ENCODE data around the gene SH3BP5L. TPM values are rescaled to one million over a fixed set of nuclear protein-coding genes. Genes with fewer than 3 reads are reported as not detected.
"Not testable (repeated sequence)": the region's sequence is repeated elsewhere in the genome, so short reads cannot be mapped to it uniquely, and the experiment has no call there.

SH3BP5L gene
- total and polyA plus RNA-seq, 2 donors = 12.7 to 21.8 TPM

DNA sequence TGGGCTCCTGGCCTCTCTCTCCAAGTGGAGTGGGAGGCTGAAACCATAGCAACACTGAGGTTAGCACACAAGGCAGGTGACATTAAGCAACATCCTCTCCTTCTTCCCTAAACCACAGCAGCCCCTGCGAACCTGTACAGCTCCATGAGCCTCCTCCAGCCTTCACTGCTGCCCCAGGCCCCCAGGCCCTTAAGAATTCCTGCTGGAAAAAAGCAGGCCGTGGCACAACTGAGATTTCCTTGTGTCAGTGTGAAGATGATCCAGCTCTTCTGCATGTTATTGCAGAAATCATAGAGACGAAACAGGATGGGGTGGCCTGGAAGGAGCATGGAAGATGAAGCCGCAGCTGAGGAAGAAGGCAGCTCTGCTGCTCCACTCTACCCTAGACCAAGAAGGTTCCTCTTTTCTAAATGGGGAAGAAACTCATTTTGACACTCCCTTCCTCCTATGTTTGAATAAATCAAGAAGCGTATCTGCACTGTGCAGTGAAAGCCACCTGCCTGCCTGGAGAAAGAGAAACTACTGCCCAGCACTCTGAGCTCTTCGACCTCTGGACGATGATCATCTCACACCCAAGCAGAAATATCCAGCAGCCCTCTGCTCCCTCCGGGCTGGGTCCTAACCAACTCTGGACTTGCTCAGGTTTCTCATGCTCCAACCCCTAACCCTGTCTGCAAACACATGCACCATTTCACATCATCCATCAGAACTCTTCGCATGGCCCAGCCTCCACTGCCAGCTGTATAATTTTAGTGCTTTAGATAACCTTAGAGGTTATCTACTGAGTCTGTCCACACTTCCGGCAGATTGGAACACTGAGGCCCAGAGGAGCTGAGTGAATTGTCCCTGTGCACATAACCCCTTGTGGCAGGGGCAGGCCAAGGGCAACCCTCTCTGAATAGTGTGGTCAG lies 20.7 kb downstream of the SH3BP5L start:
- 61% methylated on average over 10 of the region's 10 CpGs for WGBS
- no peak for DNase-seq (ENCODE audit: extremely low spot score)
- H3K27ac ChIP-seq (ENCODE audit: low read depth) = no peak overlapping the region
- no peaks in the 10 kb centered on the region for H3K4me1 ChIP-seq (ENCODE audit: insufficient read depth)
- H3K36me3 ChIP-seq (ENCODE audit: insufficient read depth) = no peaks in the 10 kb centered on the region
- H3K4me3 ChIP-seq (ENCODE audit: low read depth, low read length) = no peak overlapping the region

DNA sequence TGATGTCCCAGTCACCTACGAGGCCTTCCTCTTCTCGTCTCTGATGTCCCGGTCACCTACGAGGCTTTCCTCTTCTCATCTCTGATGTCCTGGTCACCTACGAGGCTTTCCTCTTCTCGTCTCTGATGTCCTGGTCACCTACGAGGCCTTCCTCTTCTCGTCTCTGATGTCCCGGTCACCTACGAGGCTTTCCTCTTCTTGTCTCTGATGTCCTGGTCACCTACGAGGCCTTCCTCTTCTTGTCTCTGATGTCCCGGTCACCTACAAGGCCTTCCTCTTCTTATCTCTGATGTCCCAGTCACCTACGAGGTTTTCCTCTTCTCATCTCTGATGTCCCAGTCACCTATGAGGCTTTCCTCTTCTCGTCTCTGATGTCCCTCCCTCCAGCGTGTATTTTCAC lies 22.2 kb downstream of the SH3BP5L start:
- H3K4me1 ChIP-seq (ENCODE audit: insufficient read depth); DNase-seq (ENCODE audit: extremely low spot score); H3K4me3 ChIP-seq (ENCODE audit: low read depth, low read length); H3K27ac ChIP-seq (ENCODE audit: low read depth); H3K36me3 ChIP-seq (ENCODE audit: insufficient read depth): not testable (repeated sequence)
- WGBS = 90% methylated on average over 15 of the region's 15 CpGs

DNA sequence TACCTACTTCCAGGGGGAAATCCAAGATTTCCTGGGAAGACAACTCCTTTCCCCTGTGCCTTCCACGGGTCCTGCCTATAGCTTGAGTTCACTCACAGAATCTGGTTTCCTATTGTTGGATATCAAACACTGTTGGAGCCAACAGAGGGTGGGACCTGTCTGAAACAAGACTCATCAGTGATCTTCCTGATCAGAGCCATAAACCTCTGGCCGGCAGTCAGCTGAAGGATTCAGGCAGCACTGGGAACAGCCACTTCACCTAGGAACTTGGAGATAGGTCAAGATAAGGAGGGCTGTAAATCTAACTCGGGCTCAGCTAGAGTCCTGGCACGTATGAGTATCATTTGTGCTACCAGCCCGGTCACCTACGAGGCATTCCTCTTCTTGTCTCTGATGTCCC lies 23.3 kb downstream of the SH3BP5L start:
- Histone ChIP-seq H3K4me1 (ENCODE audit: insufficient read depth) (no peaks in the 10 kb centered on the region), H3K27ac (ENCODE audit: low read depth) (no peak overlapping the region), H3K4me3 (ENCODE audit: low read depth, low read length) (no peak overlapping the region), H3K36me3 (ENCODE audit: insufficient read depth) (no peaks in the 10 kb centered on the region)
- 79% methylated on average over 6 of the region's 6 CpGs for WGBS
- DNase-seq (ENCODE audit: extremely low spot score) = no peak

GRCh38 chr1:248800459-248800858 lies 25.3 kb downstream of the SH3BP5L start:
- H3K4me3 ChIP-seq (ENCODE audit: low read depth, low read length) = no peak overlapping the region
- H3K4me1 ChIP-seq (ENCODE audit: insufficient read depth) = no peaks in the 10 kb centered on the region
- H3K27ac ChIP-seq (ENCODE audit: low read depth) = no peak overlapping the region
- 80% methylated on average over 3 of the region's 3 CpGs for WGBS
- no peaks in the 10 kb centered on the region for H3K36me3 ChIP-seq (ENCODE audit: insufficient read depth)
- DNase-seq (ENCODE audit: extremely low spot score) = no peak

GRCh38 chr1:248798791-248799190 lies 26.9 kb downstream of the SH3BP5L start:
- H3K27ac ChIP-seq (ENCODE audit: low read depth) = no peak overlapping the region
- H3K4me3 ChIP-seq (ENCODE audit: low read depth, low read length) = no peak overlapping the region
- no peaks in the 10 kb centered on the region for H3K4me1 ChIP-seq (ENCODE audit: insufficient read depth)
- H3K36me3 ChIP-seq (ENCODE audit: insufficient read depth) = no peaks in the 10 kb centered on the region
- DNase-seq (ENCODE audit: extremely low spot score) = no peak
- 77% methylated on average over 3 of the region's 3 CpGs for WGBS

DNA sequence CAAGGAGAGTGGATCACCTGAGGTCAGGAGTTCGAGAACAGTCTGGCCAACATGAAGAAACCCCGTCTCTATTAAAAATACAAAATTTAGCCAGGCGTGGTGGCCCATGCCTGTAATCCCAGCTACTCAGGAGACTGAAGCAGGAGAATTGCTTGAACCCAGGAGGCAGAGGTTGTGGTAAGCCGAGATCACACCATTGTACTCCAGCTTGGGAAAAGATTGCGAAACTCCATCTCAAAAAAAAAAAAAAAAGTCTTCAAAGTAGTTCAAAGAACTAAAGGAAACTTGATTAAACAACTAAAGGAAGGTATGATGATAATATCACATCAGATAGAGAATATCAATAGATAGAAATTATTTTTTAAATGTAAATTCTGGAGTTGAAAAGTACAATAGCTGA lies 31.1 kb downstream of the SH3BP5L start:
- H3K4me3 ChIP-seq (ENCODE audit: low read depth, low read length); H3K4me1 ChIP-seq (ENCODE audit: insufficient read depth): not testable (repeated sequence)
- WGBS = 85% methylated on average over 5 of the region's 5 CpGs

GRCh38 chr1:248793592-248793991 lies 32.1 kb downstream of the SH3BP5L start:
- Histone ChIP-seq H3K27ac (ENCODE audit: low read depth) (no peak overlapping the region), H3K4me3 (ENCODE audit: low read depth, low read length) (no peak overlapping the region), H3K4me1 (ENCODE audit: insufficient read depth) (no peaks in the 10 kb centered on the region), H3K36me3 (ENCODE audit: insufficient read depth) (no peaks in the 10 kb centered on the region)
- DNase-seq (ENCODE audit: extremely low spot score) = no peak

More for the DNA sequence above, 31.1 kb downstream of the SH3BP5L start:
- not testable (repeated sequence) for DNase-seq (ENCODE audit: extremely low spot score); H3K27ac ChIP-seq (ENCODE audit: low read depth); H3K36me3 ChIP-seq (ENCODE audit: insufficient read depth)

DNA sequence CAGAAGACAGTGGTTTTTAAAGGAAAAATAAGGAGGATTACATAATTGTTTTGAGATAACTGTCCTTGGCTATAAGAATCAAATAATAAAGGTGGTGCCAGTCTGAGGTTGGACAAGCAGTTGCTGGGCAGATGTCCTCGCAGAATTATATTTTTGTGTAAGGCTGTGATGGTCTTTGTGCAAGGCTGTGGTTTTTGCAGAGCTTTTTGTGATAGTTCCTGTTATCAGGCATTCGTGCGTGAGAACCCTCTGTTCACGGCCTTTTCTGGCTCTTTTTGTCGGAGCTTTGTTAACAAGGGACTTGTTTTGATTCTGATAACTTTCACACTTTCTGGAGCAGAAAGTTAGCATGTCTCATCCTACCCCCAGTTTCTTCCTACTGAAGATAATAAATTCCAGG lies 33.4 kb downstream of the SH3BP5L start:
- H3K4me1 ChIP-seq (ENCODE audit: insufficient read depth) = no peaks in the 10 kb centered on the region
- no peak overlapping the region for H3K4me3 ChIP-seq (ENCODE audit: low read depth, low read length)
- H3K36me3 ChIP-seq (ENCODE audit: insufficient read depth) = no peaks in the 10 kb centered on the region
- H3K27ac ChIP-seq (ENCODE audit: low read depth) = no peak overlapping the region
- no peak for DNase-seq (ENCODE audit: extremely low spot score)
- WGBS = 86% methylated on average over 5 of the region's 5 CpGs

- no peak for DNase-seq (ENCODE audit: extremely low spot score)
- H3K27ac ChIP-seq (ENCODE audit: low read depth) = no peak overlapping the region
Observed at GRCh38 chr1:248791010-248791409, 34.7 kb downstream of the SH3BP5L start.

GRCh38 chr1:248790456-248790855 lies 35.3 kb downstream of the SH3BP5L start:
- WGBS = 78% methylated on average over 5 of the region's 5 CpGs
- Histone ChIP-seq H3K4me3 (ENCODE audit: low read depth, low read length) (no peak overlapping the region), H3K27ac (ENCODE audit: low read depth) (no peak overlapping the region), H3K4me1 (ENCODE audit: insufficient read depth) (no peaks in the 10 kb centered on the region), H3K36me3 (ENCODE audit: insufficient read depth) (no peaks in the 10 kb centered on the region)
- DNase-seq (ENCODE audit: extremely low spot score) = no peak

More at GRCh38 chr1:248791010-248791409, 34.7 kb downstream of the SH3BP5L start:
- no peaks in the 10 kb centered on the region for H3K36me3 ChIP-seq (ENCODE audit: insufficient read depth)
- H3K4me1 ChIP-seq (ENCODE audit: insufficient read depth) = no peaks in the 10 kb centered on the region
- WGBS = 81% methylated on average over 4 of the region's 4 CpGs
- no peak overlapping the region for H3K4me3 ChIP-seq (ENCODE audit: low read depth, low read length)

DNA sequence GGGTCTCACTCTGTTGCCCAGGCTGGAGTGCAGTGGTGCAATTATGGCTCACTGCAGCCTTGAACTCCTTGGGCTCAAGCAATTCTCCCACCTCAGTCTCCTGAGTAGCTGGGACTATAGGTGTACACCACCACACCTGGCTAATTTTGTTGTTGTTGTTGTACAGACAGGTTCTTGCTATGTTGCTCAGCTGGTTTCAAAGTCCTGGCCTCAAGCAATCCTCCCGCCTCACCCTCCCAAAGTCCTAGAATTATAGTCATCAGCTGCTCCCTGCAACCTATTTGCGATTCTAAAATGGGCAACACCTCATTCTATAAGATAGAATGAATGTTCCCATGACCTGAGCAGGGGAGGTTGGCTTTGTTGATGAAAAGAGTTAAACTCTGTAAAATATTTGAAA lies 36.4 kb downstream of the SH3BP5L start:
- not testable (repeated sequence) for DNase-seq (ENCODE audit: extremely low spot score); H3K27ac ChIP-seq (ENCODE audit: low read depth); H3K36me3 ChIP-seq (ENCODE audit: insufficient read depth); H3K4me3 ChIP-seq (ENCODE audit: low read depth, low read length); H3K4me1 ChIP-seq (ENCODE audit: insufficient read depth)
- 68% methylated on average over 2 of the region's 2 CpGs for whole genome bisulfite sequencing

- no peaks in the 10 kb centered on the region for H3K36me3 ChIP-seq (ENCODE audit: insufficient read depth)
- 83% methylated on average over 3 of the region's 3 CpGs for WGBS
- no peak overlapping the region for H3K4me3 ChIP-seq (ENCODE audit: low read depth, low read length)
- H3K4me1 ChIP-seq (ENCODE audit: insufficient read depth) = no peaks in the 10 kb centered on the region
- DNase-seq (ENCODE audit: extremely low spot score) = no peak
- H3K27ac ChIP-seq (ENCODE audit: low read depth) = no peak overlapping the region
Observed at GRCh38 chr1:248788327-248788726, 37.4 kb downstream of the SH3BP5L start.

DNA sequence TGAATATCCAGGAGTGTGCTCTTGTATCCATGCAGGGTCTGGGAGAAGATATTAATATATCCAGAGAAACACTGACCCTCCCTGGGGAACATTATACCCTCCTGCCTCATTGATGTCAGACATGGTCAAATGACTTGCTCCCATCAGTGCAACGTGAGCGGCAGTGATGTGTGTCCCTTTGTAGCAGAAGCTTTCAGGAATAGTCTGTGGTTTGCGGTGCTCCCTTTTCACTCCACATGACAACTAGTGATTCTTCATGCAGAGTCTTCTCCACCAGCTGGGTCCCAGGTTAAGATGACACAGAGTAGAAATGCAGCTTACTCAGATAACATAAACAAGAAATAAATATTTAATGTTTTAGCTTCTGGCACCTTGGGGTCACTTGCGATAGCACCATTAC lies 38.3 kb downstream of the SH3BP5L start:
- no peak for DNase-seq (ENCODE audit: extremely low spot score)
- Histone ChIP-seq H3K27ac (ENCODE audit: low read depth) (no peak overlapping the region), H3K36me3 (ENCODE audit: insufficient read depth) (no peaks in the 10 kb centered on the region), H3K4me3 (ENCODE audit: low read depth, low read length) (no peak overlapping the region), H3K4me1 (ENCODE audit: insufficient read depth) (no peaks in the 10 kb centered on the region)
- WGBS = 86% methylated on average over 4 of the region's 4 CpGs

GRCh38 chr1:248786156-248786555 lies 39.6 kb downstream of the SH3BP5L start:
- H3K36me3 ChIP-seq (ENCODE audit: insufficient read depth) = no peaks in the 10 kb centered on the region
- no peak overlapping the region for H3K4me3 ChIP-seq (ENCODE audit: low read depth, low read length)
- no peak for DNase-seq (ENCODE audit: extremely low spot score)
- no peak overlapping the region for H3K27ac ChIP-seq (ENCODE audit: low read depth)
- H3K4me1 ChIP-seq (ENCODE audit: insufficient read depth) = no peaks in the 10 kb centered on the region
- WGBS = 74% methylated on average over 3 of the region's 3 CpGs

Data from urinary bladder (tissue), 4 donors.